GM13977 (cell line): Measurements from ENCODE around the gene TIMELESS.

ENCODE experiments used
- DNase-seq: peaks from one replicate; pipeline ENCODE4 v3.0.0; 2012; ENCODE audit warnings: low spot score
- CTCF ChIP-seq: IDR thresholded peaks from 2 replicates; pipeline ENCODE4 v1.5.1; 2012; ENCODE audit warnings: mild to moderate bottlenecking, control low read depth; ENCODE audit not compliant: insufficient read depth; ENCODE audit errors: extremely low read depth, missing control alignments
- in situ Hi-C: fragments of 300-500 bp; cut with MboI; formaldehyde crosslinking; loops from one replicate; pipeline ENCODE4 v1.12.0; 2022; ENCODE audit warnings: low sequenced_read_pairs, low pct_unique_long_range_greater_than_20kb, mixed read lengths, inconsistent platforms; ENCODE audit not compliant: unreplicated experiment

The TIMELESS gene

GRCh38 chr12:56437430-56438176 lies 11.6 kb downstream of the TIMELESS start:
- in situ Hi-C loops: no loop called here
- no peak for TF ChIP-seq CTCF
- no peak for DNase-seq

GRCh38 chr12:56434828-56435227 lies 14.4 kb downstream of the TIMELESS start:
- no peak for DNase-seq
- TF ChIP-seq CTCF: no peak
- in situ Hi-C loops: no loop called here

- no peak for TF ChIP-seq CTCF
- in situ Hi-C loops: no loop called here
- no peak for DNase-seq
Measured at GRCh38 chr12:56431850-56432249, 17.4 kb downstream of the TIMELESS start.

GRCh38 chr12:56431288-56431687 lies 17.9 kb downstream of the TIMELESS start:
- in situ Hi-C loops: no loop called here
- DNase-seq: no peak
- no peak for TF ChIP-seq CTCF

GRCh38 chr12:56425940-56426438 lies 23.2 kb downstream of the TIMELESS start:
- in situ Hi-C loops: no loop called here
- no peak for DNase-seq
- no peak for TF ChIP-seq CTCF

GRCh38 chr12:56425193-56425592 lies 24.0 kb downstream of the TIMELESS start:
- no peak for TF ChIP-seq CTCF
- DNase-seq: no peak
- in situ Hi-C loops: no loop called here

GRCh38 chr12:56420411-56420810 lies 28.8 kb downstream of the TIMELESS start:
- no peak for DNase-seq
- in situ Hi-C loops: no loop called here
- no peak for TF ChIP-seq CTCF
